ENCODE results near the gene PACSIN2.
A peak's percentile ranks its signal among the peaks of the same experiment; 100 is the strongest.
"Not testable (repeated sequence)": the region's sequence is repeated elsewhere in the genome, so short reads cannot be mapped to it uniquely, and the experiment has no call there.

PACSIN2 gene

DNA sequence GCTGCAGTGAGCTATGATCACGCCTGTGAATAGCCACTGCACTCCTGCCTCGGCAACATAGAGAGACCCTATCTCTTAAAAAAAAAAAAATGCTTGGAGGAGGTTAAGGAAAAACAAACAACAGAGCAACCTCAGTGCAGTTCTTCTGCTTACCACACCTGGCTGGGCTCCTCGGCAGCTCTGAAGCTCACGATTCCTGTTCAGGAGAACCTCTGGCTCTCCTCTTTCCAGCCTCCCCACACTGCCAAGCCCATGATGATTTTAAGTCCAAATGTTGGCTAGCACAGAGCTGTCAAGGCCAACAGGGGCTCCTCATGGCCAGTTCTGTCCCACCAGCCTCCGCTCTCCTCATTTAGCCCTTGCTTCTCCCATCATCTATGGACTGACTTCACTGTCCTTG lies 88.2 kb downstream of the PACSIN2 start:
- Mint-ChIP-seq H3K9me3 (no peaks in the 10 kb centered on the region), H3K4me1 (peaks cover 76% of the 10 kb centered on the region), H3K27me3 (no peaks in the 10 kb centered on the region), H3K27ac (no peak overlapping the region), H3K4me3 (no peak overlapping the region)
- no peak for ATAC-seq
- DNase-seq, result no peak

DNA sequence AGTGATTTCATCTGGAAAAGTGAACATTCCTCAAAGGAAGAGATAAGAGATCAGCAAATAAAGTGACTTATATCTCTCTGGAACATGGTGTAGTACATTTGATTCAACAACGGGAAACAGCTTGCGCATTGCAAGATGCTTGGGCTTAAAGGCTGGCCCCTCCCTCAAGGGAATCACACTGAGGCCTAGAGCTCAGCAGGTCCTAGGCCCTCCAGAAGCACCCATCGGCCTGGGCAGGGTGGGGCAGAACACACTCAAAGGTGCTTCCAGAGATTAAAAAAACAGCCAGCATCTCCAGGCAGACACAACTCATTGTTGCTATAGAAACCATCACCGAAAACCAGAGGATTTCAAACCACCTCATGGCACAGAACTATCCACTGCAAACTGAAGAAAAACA lies 88.8 kb downstream of the PACSIN2 start:
- H3K4me1 Mint-ChIP-seq, result peaks cover 71% of the 10 kb centered on the region
- H3K9me3 Mint-ChIP-seq, result no peaks in the 10 kb centered on the region
- DNase-seq (no peak), ATAC-seq (no peak)
- H3K4me3 Mint-ChIP-seq, result no peak overlapping the region
- no peaks in the 10 kb centered on the region for H3K27me3 Mint-ChIP-seq
- H3K27ac Mint-ChIP-seq, result no peak overlapping the region

DNA sequence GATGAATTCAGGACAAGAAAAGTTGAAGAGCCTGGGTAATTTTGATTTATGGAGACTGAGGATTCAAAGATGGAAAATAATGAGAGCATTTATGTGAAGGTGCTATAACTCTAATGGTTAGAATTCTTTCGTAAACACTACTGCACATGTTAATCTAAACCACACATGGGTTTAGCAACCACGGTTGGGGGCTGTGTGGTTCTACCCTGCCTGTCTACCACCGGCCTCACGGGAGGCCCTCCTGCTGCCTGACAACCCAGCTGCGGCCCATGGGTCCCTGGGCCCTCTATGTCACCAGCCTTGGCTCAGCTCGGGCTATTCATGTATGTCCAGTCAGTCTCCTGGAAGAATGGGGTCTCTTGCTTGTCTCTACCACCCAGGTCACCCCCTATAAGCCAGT lies 89.4 kb downstream of the PACSIN2 start:
- no peaks in the 10 kb centered on the region for H3K9me3 Mint-ChIP-seq
- H3K4me1 Mint-ChIP-seq, result peaks cover 66% of the 10 kb centered on the region
- DNase-seq (peak in 1 of 2 donors; percentile 19), ATAC-seq (peak; percentile 72)
- H3K27ac Mint-ChIP-seq, result peak overlapping the region; percentile 31 to 75
- H3K4me3 Mint-ChIP-seq, result peak overlapping the region in 1 of 2 donors; percentile 13
- H3K27me3 Mint-ChIP-seq, result no peaks in the 10 kb centered on the region

DNA sequence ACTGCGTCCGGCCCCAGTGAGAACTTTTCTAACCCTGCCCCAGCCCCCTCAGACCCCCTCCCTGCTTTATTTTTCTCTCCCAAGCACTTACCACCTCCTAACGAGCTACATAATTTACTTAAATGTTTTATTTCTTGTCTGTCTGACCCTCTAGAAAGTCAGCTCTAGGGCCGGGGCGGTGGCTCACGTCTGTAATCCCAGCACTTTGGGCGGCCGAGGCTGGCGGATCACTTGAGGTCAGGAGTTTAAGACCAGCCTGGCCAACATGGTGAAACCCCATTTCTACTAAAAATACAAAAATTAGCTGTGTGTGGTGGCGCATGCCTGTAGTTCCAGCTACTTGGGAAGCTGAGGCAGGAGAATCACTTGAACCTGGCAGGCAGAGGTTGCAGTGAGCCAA lies 89.9 kb downstream of the PACSIN2 start:
- H3K27ac Mint-ChIP-seq, H3K4me3 Mint-ChIP-seq, H3K27me3 Mint-ChIP-seq, ATAC-seq, H3K9me3 Mint-ChIP-seq, DNase-seq: not testable (repeated sequence)
- peaks cover 66% of the 10 kb centered on the region for H3K4me1 Mint-ChIP-seq

DNA sequence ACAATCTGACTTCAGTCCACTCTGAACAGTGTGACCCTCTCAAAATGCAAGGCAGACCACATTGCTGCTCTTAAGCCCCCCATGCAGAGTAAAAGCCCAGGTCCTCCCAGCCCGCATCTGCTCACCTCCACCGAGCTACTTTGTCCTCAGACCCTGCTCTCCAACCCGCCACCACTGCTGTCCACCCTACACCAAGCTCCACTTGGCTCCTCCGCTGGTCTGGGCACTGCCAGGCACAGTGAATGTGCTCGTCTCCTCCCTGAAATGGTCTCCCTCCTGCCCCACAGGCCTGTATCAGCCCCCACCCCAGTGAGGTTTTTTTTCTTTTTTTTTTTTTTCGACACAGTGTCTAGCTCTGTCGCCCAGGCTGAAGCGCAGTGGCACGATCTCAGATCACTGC lies 90.5 kb downstream of the PACSIN2 start:
- DNase-seq (no peak), ATAC-seq (no peak)
- Mint-ChIP-seq H3K9me3 (no peaks in the 10 kb centered on the region), H3K27ac (peak overlapping the region; percentile 27 to 52), H3K4me3 (no peak overlapping the region), H3K27me3 (no peaks in the 10 kb centered on the region), H3K4me1 (peaks cover 62% of the 10 kb centered on the region)

DNA sequence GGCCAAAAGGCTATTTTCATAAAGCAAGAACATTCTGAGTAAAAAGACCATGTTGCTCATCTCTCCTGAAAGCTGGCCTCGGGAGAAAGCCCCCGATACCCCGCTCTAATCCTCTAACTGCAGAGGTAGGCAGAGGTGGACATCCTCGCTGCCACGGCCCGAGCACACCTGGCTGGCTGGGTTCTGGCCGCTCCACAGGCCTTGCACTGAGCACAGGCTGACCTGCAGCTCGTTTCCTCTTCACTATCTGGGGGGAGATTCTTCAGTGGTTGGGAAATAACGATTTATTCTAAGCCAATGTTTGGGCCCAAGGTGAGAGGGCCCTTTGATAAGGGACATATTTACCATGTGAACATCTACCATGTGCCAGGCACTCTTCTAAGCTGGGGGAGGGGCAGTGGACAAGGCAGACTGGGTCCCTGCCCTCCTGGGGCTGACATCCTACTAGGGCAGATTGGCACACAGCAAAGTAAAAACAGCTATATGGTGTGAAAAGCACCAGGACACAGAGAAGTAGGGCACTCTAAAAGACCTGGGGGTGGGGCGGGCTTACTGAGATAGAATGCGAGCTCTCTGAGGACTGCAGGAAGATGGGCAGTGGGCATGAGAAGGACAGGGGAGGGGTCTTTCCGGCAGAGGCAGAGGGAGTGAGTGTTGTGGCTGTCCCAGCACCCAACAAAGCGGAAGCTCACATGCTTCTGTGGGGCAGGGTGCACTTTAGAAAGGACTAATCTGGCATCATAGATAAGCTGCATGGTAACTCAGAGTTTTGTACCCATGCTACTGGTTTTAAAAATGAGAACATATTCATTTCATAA lies 92.4 kb downstream of the PACSIN2 start:
- DNase-seq (no peak), ATAC-seq (no peak)
- Mint-ChIP-seq H3K4me1 (peaks cover 66% of the 10 kb centered on the region), H3K9me3 (no peaks in the 10 kb centered on the region), H3K27ac (no peak overlapping the region), H3K27me3 (no peaks in the 10 kb centered on the region), H3K4me3 (no peak overlapping the region)

DNA sequence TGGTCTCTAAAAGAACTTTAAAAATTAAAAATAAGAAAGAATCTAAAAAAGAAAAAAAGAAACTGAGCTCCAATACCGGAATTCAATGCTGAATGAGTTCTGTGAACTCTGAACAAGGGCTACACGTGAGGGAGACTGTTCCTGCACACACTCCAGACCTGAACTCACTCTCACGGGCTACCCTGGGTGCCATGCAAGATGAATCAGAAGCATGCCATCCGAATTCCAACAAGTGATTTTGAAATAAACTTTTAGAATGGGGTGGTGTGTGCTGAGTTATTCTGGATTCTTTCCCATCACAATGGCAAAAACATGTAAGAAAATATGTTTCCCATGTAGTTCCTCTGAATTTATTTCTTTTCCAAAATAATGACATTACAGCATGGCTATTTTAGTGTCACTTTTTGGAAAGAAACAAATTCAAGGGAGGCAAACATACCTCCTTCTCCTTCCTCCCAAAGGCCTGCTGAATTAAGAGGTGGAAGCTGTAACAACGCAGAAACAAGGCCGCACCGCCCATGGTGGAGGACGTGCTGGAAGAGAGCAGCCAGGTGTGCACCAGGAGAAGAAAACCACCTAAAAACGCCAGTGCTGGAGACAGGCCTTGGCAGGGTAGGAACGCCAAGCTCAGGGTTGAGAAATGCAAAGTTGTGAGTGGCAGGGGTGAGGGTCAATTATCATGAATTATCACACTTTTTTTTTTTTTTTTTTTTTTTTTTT lies 94.7 kb downstream of the PACSIN2 start:
- H3K4me1 Mint-ChIP-seq, result peaks cover 51% of the 10 kb centered on the region

DNA sequence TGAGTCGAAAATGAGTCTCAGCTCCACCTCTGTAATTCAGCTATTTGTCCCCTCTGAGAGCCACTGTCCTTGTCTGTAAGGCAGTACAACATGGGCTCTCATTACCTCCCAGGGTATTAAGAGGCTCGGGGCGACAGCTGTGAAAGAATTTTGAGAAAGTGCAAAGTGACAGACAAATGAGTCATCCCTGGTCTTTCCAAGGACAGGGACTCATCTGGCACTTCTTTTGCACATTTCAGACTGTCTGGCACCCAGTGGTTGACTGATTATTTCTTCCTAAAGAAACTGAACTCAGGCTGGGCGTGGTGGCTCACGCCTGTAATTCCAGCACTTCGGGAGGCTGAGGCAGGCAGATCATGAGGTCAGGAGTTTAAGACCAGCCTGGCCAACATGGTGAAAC lies 95.8 kb downstream of the PACSIN2 start:
- ATAC-seq, result no peak
- H3K27me3 Mint-ChIP-seq, result no peaks in the 10 kb centered on the region
- no peak overlapping the region for H3K27ac Mint-ChIP-seq
- DNase-seq, result no peak
- H3K9me3 Mint-ChIP-seq, result no peaks in the 10 kb centered on the region
- no peak overlapping the region for H3K4me3 Mint-ChIP-seq
- peaks cover 40% of the 10 kb centered on the region for H3K4me1 Mint-ChIP-seq

More for the DNA sequence above, 94.7 kb downstream of the PACSIN2 start:
- Mint-ChIP-seq H3K4me3 (no peak overlapping the region), H3K27ac (peak overlapping the region in 1 of 2 donors; percentile 13), H3K27me3 (no peaks in the 10 kb centered on the region), H3K9me3 (no peaks in the 10 kb centered on the region)
- DNase-seq (no peak), ATAC-seq (no peak)

DNA sequence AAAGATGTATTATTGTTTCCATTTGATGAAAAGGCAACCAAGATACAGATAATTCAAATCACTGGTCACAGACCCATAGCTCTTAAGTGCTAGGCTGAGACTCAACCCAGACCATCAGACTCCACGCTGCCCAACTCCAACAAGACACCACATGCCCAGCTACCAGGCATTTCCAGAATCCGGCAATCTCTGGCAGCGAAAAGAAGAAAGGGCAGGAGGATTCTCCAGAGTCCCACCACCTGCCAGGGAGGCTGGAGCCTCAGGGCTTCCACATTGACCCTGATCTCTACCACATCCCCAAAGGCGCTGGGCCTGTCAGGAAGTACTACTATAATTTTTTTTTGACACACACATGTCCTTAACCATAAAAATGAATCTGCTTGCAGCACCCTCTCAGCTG lies 96.4 kb downstream of the PACSIN2 start:
- no peaks in the 10 kb centered on the region for H3K9me3 Mint-ChIP-seq
- H3K27me3 Mint-ChIP-seq, result no peaks in the 10 kb centered on the region
- ATAC-seq (no peak), DNase-seq (no peak)
- H3K27ac Mint-ChIP-seq, result peak overlapping the region in 1 of 2 donors; percentile 27
- H3K4me3 Mint-ChIP-seq, result no peak overlapping the region
- H3K4me1 Mint-ChIP-seq, result peaks cover 36% of the 10 kb centered on the region

DNA sequence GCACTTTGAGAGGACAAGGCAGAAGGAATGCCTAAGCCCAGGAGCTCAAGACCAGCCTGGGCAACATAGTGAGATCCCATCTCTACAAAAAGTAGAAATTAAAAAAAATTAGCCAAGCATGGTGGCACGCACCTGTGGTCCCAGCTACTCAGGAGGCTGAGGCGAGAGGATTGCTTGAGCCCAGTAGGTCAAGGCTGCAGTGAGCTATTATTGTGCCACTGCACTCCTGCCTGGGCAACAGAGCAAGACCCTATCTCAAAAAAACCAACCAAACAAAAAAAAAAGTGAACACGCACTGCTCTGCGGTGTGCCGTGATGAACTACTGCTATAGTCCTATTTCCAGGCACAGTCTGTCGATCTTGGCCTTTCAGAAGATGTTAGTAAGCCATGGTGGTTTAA lies 97.6 kb downstream of the PACSIN2 start:
- H3K4me3 Mint-ChIP-seq, ATAC-seq, H3K27me3 Mint-ChIP-seq, H3K9me3 Mint-ChIP-seq, DNase-seq, H3K27ac Mint-ChIP-seq: not testable (repeated sequence)
- H3K4me1 Mint-ChIP-seq, result peaks cover 24% of the 10 kb centered on the region

DNA sequence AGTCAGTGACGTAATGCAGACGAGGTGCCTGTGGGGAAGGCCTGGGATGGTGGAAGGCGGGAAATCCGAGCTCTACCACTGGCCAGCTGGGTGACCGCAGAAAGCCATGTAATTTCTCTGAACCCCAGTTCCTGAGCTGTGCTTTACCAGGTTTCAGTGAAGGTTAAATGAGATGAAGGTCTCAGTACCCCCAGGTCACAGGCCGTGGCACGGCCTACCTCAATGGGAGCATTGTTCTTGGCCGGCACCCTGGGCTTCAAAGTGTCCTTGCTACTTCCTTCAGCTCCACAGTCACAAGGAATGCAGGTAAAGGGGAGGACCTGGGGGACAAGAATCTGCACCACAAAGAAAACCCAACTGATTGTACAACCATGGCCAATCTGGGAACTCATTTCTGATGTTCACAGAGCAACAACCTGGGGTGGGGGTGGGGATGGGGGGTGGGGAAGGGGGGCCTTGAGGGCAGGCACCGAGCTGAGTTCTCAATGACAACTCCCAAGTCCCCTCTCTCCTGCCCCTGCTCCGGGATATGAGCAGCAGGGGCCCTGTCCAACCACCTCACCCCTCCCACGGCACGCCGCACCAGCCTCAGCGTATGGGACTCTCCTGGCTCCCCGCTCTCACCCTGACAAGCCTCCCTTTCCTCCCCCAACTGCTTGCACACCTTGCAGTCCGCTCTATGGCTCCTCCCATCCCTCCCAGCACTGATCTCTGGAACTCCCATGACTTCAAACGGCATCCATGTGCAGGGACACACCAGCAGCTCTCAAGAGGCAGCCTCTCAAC lies 98.8 kb downstream of the PACSIN2 start:
- no peak overlapping the region for H3K4me3 Mint-ChIP-seq
- peak overlapping the region in 1 of 2 donors; percentile 20 for H3K27ac Mint-ChIP-seq
- H3K4me1 Mint-ChIP-seq, result peaks cover 17% of the 10 kb centered on the region
- ATAC-seq, result no peak
- H3K27me3 Mint-ChIP-seq, result no peaks in the 10 kb centered on the region
- DNase-seq, result no peak
- H3K9me3 Mint-ChIP-seq, result no peaks in the 10 kb centered on the region

DNA sequence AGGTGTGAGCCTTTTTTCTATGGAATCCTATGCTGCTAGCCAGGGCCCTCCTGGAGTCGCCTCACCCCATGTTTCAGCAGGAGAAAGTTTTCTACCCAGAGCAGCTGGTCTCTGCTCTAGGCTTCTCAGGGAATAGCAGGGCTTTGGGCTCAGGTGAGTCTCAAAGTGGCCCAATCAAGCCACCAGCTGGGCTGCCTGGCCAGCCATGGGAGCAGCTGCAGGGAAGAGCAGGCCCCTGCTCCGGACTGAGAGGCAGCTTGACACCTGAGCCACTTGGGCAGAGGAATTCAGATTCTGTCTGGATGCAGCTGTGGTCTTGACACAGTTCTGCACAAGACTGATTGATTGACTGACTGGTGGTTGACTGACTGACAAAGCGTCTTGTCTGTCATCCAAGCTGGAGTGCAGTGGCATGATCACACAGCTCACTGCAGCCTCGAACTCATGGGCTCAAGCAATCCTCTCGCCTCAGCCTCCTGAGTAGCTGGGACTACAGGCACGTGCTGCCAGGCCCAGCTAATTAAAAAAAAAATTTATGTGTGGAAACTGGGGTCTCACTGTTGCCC lies 100.4 kb downstream of the PACSIN2 start:
- no peaks in the 10 kb centered on the region for H3K9me3 Mint-ChIP-seq
- H3K4me1 Mint-ChIP-seq, result peaks cover 11% of the 10 kb centered on the region
- H3K27ac Mint-ChIP-seq, result no peak overlapping the region
- ATAC-seq (no peak), DNase-seq (no peak)
- no peak overlapping the region for H3K4me3 Mint-ChIP-seq
- H3K27me3 Mint-ChIP-seq, result no peaks in the 10 kb centered on the region

DNA sequence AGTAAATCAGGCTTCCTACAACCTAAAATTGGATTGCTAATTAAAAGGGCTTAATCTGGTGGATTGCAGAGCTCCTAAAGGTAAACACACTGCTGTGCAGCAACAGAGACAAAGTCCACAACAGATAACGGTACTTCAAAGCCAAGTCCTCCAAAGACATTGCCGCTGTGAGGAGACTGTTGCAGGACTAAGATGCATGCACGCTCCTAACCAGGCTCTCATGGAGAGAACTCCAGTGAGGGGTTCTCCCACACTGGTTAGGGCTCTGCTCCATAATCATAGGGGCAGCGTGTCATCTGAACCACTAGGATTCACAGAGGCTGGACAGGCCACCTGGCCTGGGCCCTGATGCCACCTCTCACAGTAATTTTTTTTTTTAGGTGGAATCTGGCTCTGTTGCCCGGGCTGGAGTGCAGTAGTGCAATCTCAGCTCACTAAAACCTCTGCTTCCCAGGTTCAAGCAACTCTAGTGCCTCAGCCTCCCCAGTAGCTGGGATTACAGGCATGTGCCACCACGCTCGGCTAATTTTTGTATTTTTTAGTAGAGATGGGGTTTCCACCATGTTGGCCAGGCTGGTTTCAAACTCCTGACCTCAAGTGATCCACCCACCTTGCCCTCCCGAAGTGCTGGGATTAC lies 101.0 kb downstream of the PACSIN2 start:
- no peak overlapping the region for H3K27ac Mint-ChIP-seq
- no peaks in the 10 kb centered on the region for H3K9me3 Mint-ChIP-seq
- no peak for DNase-seq
- no peak for ATAC-seq
- no peaks in the 10 kb centered on the region for H3K27me3 Mint-ChIP-seq
- H3K4me1 Mint-ChIP-seq, result peaks cover 5% of the 10 kb centered on the region
- no peak overlapping the region for H3K4me3 Mint-ChIP-seq

DNA sequence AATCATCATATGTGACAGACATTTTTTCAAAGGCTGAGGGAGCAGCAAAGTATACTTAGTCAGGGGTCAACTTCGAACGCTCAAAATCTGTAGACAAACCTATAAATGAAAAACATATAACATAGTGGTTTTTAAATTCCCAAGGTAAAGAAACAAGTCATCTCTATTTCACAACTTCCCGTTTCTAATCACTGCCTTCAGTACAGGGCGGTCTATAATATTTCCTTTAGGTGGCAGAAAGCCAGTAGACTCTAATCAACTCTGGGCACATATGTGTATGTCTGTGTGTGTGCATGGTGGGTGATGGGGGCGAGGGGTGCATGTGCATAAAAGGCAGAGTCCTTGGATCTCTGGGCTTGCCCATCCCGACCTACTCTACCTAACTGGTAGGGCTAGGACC lies 102.9 kb downstream of the PACSIN2 start:
- no peak for ATAC-seq
- Mint-ChIP-seq H3K4me3 (no peak overlapping the region), H3K27ac (no peak overlapping the region)

More for the DNA sequence above, 102.9 kb downstream of the PACSIN2 start:
- no peaks in the 10 kb centered on the region for H3K9me3 Mint-ChIP-seq
- H3K27me3 Mint-ChIP-seq, result no peaks in the 10 kb centered on the region
- no peak for DNase-seq
- peaks cover 5% of the 10 kb centered on the region for H3K4me1 Mint-ChIP-seq
